ENCODE data around the gene CHID1.

CHID1 gene

DNA sequence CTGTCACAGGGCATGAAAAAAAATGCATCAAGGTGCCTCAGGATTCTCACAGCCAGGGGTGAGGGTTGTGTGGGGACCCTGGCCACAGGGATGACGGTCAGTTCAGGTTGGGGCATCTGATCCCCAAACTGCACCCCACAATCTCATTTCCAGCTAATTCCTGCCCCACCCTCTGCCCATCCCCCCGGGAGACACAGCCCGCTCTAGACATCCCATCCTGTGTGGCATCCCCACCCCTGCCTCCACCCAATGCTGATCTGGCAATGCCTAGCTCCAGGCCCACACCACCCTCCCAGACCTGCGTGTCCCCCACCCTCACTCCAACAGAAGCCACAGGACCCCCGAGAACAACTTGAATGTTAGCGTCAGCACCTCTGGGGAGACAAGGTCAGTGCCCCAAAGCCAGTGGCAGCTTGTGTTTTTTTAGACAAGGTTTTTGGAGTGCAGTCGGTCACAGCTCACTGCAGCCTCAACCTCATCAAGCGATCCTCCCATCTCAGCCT lies 42.7 kb downstream of the CHID1 start:
- Histone ChIP-seq H4K20me1 (ENCODE audit: low read depth, low read length) (no peaks in the 10 kb centered on the region), H3K4me2 (ENCODE audit: low read depth, low read length, poor library complexity, severe bottlenecking) (no peak overlapping the region), H2AFZ (ENCODE audit: low read depth, low read length, severe bottlenecking) (no peak overlapping the region), H3K27ac (ENCODE audit: low read depth, low read length) (no peak overlapping the region), H3K36me3 (ENCODE audit: low read length) (no peaks in the 10 kb centered on the region), H3K9me3 (ENCODE audit: insufficient read depth, low read length) (no peaks in the 10 kb centered on the region), H3K4me3 (ENCODE audit: insufficient read depth, low read length, poor library complexity, severe bottlenecking) (no peak overlapping the region), H3K79me2 (ENCODE audit: insufficient read depth, low read length) (no peaks in the 10 kb centered on the region), H3K9ac (ENCODE audit: low read length) (no peak overlapping the region), H3F3A (ENCODE audit: insufficient read depth) (no peaks in the 10 kb centered on the region), H3K27me3 (ENCODE audit: low read length) (no peaks in the 10 kb centered on the region), H3K9me2 (replicated peaks; ENCODE audit: insufficient read depth, low read length) (no peaks in the 10 kb centered on the region)
- TF ChIP-seq EZH2phosphoT487 (conservative IDR thresholded peaks at IDR 0.05; ENCODE audit: low read length): no peak
- TF ChIP-seq, protein P1, sequence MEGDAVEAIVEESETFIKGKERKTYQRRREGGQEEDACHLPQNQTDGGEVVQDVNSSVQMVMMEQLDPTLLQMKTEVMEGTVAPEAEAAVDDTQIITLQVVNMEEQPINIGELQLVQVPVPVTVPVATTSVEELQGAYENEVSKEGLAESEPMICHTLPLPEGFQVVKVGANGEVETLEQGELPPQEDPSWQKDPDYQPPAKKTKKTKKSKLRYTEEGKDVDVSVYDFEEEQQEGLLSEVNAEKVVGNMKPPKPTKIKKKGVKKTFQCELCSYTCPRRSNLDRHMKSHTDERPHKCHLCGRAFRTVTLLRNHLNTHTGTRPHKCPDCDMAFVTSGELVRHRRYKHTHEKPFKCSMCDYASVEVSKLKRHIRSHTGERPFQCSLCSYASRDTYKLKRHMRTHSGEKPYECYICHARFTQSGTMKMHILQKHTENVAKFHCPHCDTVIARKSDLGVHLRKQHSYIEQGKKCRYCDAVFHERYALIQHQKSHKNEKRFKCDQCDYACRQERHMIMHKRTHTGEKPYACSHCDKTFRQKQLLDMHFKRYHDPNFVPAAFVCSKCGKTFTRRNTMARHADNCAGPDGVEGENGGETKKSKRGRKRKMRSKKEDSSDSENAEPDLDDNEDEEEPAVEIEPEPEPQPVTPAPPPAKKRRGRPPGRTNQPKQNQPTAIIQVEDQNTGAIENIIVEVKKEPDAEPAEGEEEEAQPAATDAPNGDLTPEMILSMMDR (IDR thresholded peaks at IDR 0.05; ENCODE audit: insufficient read depth, low read length, poor library complexity, severe bottlenecking): no peak

DNA sequence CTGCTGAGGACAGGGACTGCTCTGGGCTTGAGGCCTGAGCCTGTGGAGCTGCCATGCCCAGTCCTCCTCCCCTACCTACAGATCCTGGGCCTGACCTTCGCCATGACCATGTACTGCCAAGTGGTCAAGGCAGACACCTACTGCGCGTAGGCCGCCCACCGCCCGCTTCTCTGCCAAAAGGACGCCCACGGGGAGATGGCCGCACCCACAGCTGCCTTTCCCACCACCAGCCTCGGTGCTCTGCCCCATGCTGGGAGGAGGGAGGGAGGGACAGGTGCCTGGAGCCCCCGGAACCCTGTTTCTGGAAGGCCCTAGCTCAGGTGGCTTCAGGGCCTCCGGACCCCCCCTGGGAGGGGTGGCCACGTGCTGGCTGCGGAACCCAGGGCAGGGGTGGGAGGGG lies 44.1 kb downstream of the CHID1 start:
- Histone ChIP-seq H3K27ac (ENCODE audit: low read depth, low read length) (no peak overlapping the region), H3K4me2 (ENCODE audit: low read depth, low read length, poor library complexity, severe bottlenecking) (no peak overlapping the region)

DNA sequence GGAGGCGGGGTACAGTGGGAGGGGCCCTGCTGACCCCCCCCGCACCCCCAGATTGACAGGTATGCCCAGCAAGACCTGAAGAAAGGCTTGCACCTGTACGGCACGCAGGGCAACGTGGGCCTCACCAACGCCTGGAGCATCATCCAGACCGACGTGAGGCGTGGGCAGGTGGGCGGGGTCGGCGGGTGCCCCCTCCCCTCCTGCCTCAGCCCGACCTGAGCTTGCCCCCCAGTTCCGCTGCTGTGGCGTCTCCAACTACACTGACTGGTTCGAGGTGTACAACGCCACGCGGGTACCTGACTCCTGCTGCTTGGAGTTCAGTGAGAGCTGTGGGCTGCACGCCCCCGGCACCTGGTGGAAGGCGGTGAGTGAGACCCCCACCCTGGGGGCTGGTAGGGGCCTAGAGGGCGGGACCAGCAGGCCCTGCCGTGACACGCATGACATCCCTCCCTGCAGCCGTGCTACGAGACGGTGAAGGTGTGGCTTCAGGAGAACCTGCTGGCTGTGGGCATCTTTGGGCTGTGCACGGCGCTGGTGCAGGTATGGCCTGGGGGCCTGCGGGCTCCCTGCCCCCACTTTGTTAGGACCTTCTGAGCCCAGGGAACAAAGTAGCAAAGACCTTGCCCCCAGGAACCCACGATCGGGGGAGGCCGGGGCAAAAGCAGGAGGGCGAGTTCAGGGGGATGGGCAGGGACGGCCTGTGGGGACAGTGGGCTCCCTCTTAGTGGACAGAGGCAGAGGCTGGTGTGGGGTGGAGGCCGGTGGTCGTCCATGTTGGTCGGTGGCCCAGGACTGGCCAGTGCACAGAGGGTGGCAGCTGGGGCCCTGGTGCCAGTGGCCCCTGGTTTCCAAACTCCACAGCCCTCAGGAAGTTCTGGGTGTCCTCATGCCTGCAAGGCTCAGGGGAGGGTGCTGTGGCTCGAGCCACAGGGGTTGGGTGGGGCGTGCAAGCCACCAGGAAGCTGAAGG lies 44.9 kb downstream of the CHID1 start:
- Histone ChIP-seq H3K4me2 (ENCODE audit: low read depth, low read length, poor library complexity, severe bottlenecking) (no peak overlapping the region), H3K9me3 (ENCODE audit: insufficient read depth, low read length) (no peaks in the 10 kb centered on the region), H3K27me3 (ENCODE audit: low read length) (no peaks in the 10 kb centered on the region), H2AFZ (ENCODE audit: low read depth, low read length, severe bottlenecking) (no peak overlapping the region), H3K4me3 (ENCODE audit: insufficient read depth, low read length, poor library complexity, severe bottlenecking) (no peak overlapping the region), H4K20me1 (ENCODE audit: low read depth, low read length) (no peaks in the 10 kb centered on the region), H3F3A (ENCODE audit: insufficient read depth) (no peaks in the 10 kb centered on the region), H3K27ac (ENCODE audit: low read depth, low read length) (no peak overlapping the region), H3K79me2 (ENCODE audit: insufficient read depth, low read length) (no peaks in the 10 kb centered on the region), H3K9ac (ENCODE audit: low read length) (no peak overlapping the region), H3K36me3 (ENCODE audit: low read length) (no peaks in the 10 kb centered on the region), H3K9me2 (replicated peaks; ENCODE audit: insufficient read depth, low read length) (no peaks in the 10 kb centered on the region)
- no peak for TF ChIP-seq EZH2phosphoT487 (conservative IDR thresholded peaks at IDR 0.05; ENCODE audit: low read length)
- TF ChIP-seq, protein P1 (IDR thresholded peaks at IDR 0.05; ENCODE audit: insufficient read depth, low read length, poor library complexity, severe bottlenecking): no peak

More for the DNA sequence above, 44.1 kb downstream of the CHID1 start:
- Histone ChIP-seq H2AFZ (ENCODE audit: low read depth, low read length, severe bottlenecking) (no peak overlapping the region), H3K9me2 (replicated peaks; ENCODE audit: insufficient read depth, low read length) (no peaks in the 10 kb centered on the region), H3K27me3 (ENCODE audit: low read length) (no peaks in the 10 kb centered on the region), H4K20me1 (ENCODE audit: low read depth, low read length) (no peaks in the 10 kb centered on the region), H3F3A (ENCODE audit: insufficient read depth) (no peaks in the 10 kb centered on the region), H3K9ac (ENCODE audit: low read length) (no peak overlapping the region), H3K79me2 (ENCODE audit: insufficient read depth, low read length) (no peaks in the 10 kb centered on the region), H3K36me3 (ENCODE audit: low read length) (no peaks in the 10 kb centered on the region), H3K9me3 (ENCODE audit: insufficient read depth, low read length) (no peaks in the 10 kb centered on the region), H3K4me3 (ENCODE audit: insufficient read depth, low read length, poor library complexity, severe bottlenecking) (no peak overlapping the region)
- TF ChIP-seq, protein P1 (IDR thresholded peaks at IDR 0.05; ENCODE audit: insufficient read depth, low read length, poor library complexity, severe bottlenecking): no peak
